ENCODE results near the gene ZBTB8OS. TPM values are rescaled to one million over a fixed set of nuclear protein-coding genes. Genes with fewer than 3 reads are reported as not detected.

The ZBTB8OS gene
- total RNA-seq, 2 donors from 2014 or later: 42.4 to 45.7 TPM

DNA sequence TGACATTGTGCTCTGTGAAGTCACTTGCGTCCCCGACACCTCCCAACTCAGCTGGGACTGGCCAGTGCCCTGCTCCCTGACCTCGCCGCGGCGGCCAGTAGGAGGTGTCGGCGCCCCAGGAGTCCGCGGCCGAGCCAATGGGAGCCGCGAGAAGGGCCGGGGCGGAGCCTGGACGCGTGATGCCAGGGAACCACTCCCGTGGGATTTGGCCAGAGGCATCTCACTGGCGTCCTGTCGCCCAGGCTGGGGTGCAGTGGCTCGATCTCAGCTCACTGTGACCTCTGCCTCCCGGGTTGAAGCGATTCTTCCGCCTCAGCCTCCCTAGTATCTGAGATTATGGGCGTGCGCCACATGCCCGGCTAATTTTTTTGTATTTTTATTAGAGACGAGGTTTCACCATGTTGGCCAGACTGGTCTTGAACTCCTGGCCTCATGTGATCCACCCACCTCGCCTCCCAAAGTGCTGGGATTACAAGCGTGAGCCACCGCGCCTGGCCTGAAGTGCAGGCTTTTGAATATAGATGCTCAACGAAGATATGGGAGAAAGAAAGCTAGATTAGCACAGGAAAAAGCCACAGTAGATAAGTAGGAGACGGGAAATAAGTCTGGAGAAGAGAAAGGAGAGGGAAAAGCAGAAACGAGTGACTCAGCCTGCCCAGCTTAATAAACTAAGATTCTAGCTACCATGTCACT, 38.0 kb downstream of the ZBTB8OS start:
- no peaks in the 10 kb centered on the region for H3K36me3 ChIP-seq
- H3K9me3 ChIP-seq: no peaks in the 10 kb centered on the region
- intact Hi-C loops (cut with DNase I): no loop called here
- H3K4me1 ChIP-seq: no peaks in the 10 kb centered on the region
- TF ChIP-seq, protein P1, sequence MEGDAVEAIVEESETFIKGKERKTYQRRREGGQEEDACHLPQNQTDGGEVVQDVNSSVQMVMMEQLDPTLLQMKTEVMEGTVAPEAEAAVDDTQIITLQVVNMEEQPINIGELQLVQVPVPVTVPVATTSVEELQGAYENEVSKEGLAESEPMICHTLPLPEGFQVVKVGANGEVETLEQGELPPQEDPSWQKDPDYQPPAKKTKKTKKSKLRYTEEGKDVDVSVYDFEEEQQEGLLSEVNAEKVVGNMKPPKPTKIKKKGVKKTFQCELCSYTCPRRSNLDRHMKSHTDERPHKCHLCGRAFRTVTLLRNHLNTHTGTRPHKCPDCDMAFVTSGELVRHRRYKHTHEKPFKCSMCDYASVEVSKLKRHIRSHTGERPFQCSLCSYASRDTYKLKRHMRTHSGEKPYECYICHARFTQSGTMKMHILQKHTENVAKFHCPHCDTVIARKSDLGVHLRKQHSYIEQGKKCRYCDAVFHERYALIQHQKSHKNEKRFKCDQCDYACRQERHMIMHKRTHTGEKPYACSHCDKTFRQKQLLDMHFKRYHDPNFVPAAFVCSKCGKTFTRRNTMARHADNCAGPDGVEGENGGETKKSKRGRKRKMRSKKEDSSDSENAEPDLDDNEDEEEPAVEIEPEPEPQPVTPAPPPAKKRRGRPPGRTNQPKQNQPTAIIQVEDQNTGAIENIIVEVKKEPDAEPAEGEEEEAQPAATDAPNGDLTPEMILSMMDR (IDR thresholded peaks at IDR 0.05): no peak
- H3K27me3 ChIP-seq: no peaks in the 10 kb centered on the region
- H3K27ac ChIP-seq: no peak overlapping the region
- DNase-seq: peak; percentile 93
- peak overlapping the region; percentile 55 to 63 for H3K9ac ChIP-seq (ENCODE audit: low read depth in 2 of 2, low read length in 2 of 2)
- H3K4me3 ChIP-seq: peak overlapping the region; percentile 33

DNA sequence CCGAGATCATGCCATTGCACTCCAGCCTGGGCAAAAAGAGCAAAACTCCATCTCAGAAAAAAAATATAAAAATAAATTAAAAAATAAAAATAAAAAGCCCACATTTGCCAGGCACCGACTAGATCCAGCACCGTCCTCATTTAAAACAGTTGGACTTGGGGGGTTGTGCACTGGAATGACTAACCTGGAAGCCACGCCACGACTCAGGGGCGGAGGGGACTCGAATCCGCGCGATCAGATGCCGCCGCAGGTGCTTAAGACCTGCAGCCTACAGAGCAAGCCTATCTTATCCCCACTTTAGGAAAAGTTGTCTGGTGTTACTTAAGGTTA, 38.5 kb downstream of the ZBTB8OS start:
- Histone ChIP-seq H3K27me3 (no peaks in the 10 kb centered on the region), H3K36me3 (no peaks in the 10 kb centered on the region), H3K4me1 (no peaks in the 10 kb centered on the region), H3K9ac (ENCODE audit: low read depth in 2 of 2, low read length in 2 of 2) (peak overlapping the region; percentile 55 to 63), H3K27ac (no peak overlapping the region), H3K9me3 (no peaks in the 10 kb centered on the region), H3K4me3 (peak overlapping the region; percentile 33)
- DNase-seq: no peak
- TF ChIP-seq, protein P1 (IDR thresholded peaks at IDR 0.05): no peak
- intact Hi-C loops (cut with DNase I): no loop called here

DNA sequence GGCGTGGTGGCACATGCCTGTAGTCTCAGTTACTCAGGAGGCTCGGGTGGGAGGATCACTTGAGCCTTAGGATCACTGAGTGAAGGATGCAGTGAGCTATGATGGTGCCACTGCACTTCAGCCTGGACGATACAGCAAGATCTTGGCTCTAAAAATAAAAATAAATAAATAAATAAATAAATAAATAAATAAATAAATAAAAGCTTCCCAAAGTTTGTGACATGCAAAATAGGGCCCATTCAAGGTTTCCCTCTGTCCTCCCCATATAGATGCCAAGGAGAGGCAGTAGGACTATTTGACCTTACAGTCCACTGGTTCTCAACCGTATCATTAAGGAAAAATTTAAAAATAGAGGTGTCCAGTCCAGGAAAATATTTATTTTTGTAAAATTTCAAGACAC, 41.2 kb downstream of the ZBTB8OS start:
- H3K9ac ChIP-seq (ENCODE audit: low read depth in 2 of 2, low read length in 2 of 2): no peak overlapping the region
- intact Hi-C loops (cut with DNase I): no loop called here
- DNase-seq: no peak
- H3K27me3 ChIP-seq: no peaks in the 10 kb centered on the region
- TF ChIP-seq, protein P1 (IDR thresholded peaks at IDR 0.05): no peak
- no peaks in the 10 kb centered on the region for H3K9me3 ChIP-seq
- no peaks in the 10 kb centered on the region for H3K36me3 ChIP-seq
- no peak overlapping the region for H3K4me3 ChIP-seq
- no peaks in the 10 kb centered on the region for H3K4me1 ChIP-seq
- H3K27ac ChIP-seq: no peak overlapping the region

DNA sequence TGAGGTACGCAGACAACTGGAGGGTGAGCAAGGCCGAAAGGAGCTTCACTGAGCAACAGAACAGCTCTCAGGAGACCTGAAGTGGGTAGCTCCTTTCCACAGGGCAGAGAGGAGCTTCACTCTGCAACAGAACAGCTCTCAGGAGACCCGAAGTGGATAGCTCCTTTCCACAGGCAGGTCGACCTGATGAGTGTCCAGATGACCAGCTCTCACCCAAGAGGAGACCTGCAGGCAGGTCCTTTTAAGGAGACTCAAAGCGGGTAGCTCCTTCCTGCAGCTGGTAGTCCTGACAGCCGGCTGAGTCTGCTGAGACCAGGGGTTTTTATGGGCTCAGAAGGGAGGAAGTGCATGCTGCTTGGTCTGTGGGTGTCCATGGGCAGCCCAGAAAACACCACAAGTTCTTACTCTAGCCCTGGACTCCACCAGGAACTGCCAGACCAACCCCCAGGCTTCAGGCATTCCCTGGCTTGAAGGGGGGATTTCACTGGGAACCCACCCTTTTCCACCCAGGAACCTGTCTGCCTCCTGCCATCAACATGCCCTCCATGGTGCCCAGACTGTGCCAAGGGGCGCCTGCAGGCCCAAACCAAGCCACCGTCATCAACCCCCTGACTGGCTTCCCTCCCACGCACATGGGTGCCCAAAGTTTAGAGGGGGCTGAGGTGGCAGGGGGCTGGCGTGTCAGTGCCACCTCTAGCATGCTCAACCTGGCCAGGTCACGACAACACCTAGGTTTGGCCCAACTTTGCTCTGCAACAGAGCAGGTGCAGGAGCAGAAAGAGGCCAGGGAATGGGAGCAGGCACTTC, 43.6 kb downstream of the ZBTB8OS start:
- TF ChIP-seq, protein P1 (IDR thresholded peaks at IDR 0.05): no peak
- no peak overlapping the region for H3K9ac ChIP-seq (ENCODE audit: low read depth in 2 of 2, low read length in 2 of 2)
- no peaks in the 10 kb centered on the region for H3K4me1 ChIP-seq
- no peaks in the 10 kb centered on the region for H3K36me3 ChIP-seq
- no peaks in the 10 kb centered on the region for H3K27me3 ChIP-seq
- no peak overlapping the region for H3K27ac ChIP-seq
- DNase-seq: no peak
- intact Hi-C loops (cut with DNase I): no loop called here
- no peaks in the 10 kb centered on the region for H3K9me3 ChIP-seq
- no peak overlapping the region for H3K4me3 ChIP-seq

DNA sequence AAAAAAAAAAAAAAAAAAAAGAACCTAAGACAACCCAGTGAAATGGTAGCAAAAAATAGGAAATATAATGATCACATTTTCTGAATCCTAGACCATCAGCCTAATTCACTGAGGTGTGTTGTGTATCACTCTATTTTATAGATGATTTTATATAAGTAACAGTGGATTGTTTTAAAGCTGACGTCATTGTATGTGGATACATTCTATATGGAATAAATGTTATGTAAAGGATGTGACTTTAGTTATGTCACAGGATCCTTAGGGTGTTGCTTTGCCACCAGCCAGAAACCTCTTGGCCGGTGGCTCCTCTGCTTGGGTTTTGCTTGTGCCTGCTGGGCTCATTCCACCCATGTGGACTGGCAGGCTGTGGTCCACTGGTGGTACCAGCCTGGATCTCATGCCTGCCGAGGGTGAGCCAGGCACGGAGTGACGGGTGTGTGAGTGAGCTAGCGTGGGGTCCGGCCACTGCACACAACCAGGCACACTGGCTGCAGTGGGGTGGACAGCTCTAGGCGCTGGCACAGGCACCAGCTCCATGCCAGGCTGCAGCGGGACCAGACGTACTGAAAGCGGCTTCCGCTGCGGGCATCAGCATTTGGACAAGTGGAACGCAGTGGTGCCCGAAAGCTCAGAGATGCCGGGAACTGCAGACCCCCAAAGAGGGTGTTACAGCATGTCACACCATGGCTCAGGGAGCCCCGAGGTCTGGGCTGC, 44.5 kb downstream of the ZBTB8OS start:
- intact Hi-C loops (cut with DNase I): no loop called here
- no peak for DNase-seq
- H3K9ac ChIP-seq (ENCODE audit: low read depth in 2 of 2, low read length in 2 of 2): no peak overlapping the region
- no peaks in the 10 kb centered on the region for H3K4me1 ChIP-seq
- no peak overlapping the region for H3K27ac ChIP-seq
- H3K27me3 ChIP-seq: no peaks in the 10 kb centered on the region
- no peaks in the 10 kb centered on the region for H3K9me3 ChIP-seq
- H3K4me3 ChIP-seq: no peak overlapping the region
- no peaks in the 10 kb centered on the region for H3K36me3 ChIP-seq
- TF ChIP-seq, protein P1 (IDR thresholded peaks at IDR 0.05): no peak

All from colonic mucosa (tissue), 4 donors.